Measurements from ENCODE around the gene CPA5. TPM values are rescaled to one million over a fixed set of nuclear protein-coding genes. Genes with fewer than 3 reads are reported as not detected.

CPA5 gene
- total RNA-seq, 1 donor from 2014 or later, result 0.68 TPM

DNA sequence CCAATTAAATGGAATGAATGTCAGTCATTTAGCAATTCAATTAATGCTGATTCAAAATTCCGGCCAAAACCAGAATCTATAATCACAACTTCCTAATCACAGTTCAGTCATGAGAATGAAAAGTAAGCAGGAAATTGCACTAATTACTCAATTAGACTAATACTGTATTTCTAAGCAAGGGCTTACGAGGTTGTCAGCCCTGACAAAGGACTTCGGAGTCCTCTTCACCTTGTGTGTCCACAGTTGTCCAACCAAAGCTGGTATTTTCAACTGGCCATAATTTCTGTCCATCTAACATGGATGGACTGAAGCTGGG lies 53.1 kb downstream of the CPA5 start:
- peaks cover 39% of the 10 kb centered on the region for H3K36me3 Mint-ChIP-seq
- no peak overlapping the region for H3K27ac Mint-ChIP-seq
- DNase-seq (ENCODE audit: extremely low spot score, unreplicated experiment), result no peak
- H3K4me1 Mint-ChIP-seq (ENCODE audit: unreplicated experiment), result peaks cover 66% of the 10 kb centered on the region
- H3K9me3 Mint-ChIP-seq, result no peaks in the 10 kb centered on the region
- H3K27me3 Mint-ChIP-seq, result no peaks in the 10 kb centered on the region
- H3K4me3 Mint-ChIP-seq, result peak overlapping the region; percentile 8
- TF ChIP-seq, protein P1, sequence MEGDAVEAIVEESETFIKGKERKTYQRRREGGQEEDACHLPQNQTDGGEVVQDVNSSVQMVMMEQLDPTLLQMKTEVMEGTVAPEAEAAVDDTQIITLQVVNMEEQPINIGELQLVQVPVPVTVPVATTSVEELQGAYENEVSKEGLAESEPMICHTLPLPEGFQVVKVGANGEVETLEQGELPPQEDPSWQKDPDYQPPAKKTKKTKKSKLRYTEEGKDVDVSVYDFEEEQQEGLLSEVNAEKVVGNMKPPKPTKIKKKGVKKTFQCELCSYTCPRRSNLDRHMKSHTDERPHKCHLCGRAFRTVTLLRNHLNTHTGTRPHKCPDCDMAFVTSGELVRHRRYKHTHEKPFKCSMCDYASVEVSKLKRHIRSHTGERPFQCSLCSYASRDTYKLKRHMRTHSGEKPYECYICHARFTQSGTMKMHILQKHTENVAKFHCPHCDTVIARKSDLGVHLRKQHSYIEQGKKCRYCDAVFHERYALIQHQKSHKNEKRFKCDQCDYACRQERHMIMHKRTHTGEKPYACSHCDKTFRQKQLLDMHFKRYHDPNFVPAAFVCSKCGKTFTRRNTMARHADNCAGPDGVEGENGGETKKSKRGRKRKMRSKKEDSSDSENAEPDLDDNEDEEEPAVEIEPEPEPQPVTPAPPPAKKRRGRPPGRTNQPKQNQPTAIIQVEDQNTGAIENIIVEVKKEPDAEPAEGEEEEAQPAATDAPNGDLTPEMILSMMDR (conservative IDR thresholded peaks at IDR 0.05), result no peak

GRCh38 chr7:130398526-130399090 lies 54.0 kb downstream of the CPA5 start:
- no peaks in the 10 kb centered on the region for H3K9me3 Mint-ChIP-seq

DNA sequence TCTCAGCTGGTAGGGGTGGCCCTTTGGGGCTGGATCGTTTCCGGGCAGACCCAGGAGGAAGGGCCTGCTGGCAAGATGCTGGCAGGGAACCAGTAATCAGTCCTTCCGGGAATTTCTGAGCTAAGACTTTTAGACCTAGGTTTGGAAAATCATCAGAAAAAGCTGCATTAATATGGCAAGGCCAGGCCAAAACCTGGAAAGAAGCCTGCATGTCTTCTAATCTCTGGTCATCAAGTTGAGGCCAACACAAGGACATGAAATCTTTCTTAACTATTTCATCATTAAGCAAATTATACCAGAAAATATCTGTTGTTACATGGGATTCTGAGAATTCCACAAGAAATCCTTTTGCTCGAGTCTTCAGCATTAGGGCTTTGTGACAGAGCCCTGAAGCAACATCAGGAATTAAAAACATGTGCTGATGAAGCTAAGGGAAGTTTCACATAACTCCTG lies 55.5 kb downstream of the CPA5 start:
- H3K27me3 Mint-ChIP-seq, result no peaks in the 10 kb centered on the region
- H3K4me3 Mint-ChIP-seq, result no peak overlapping the region
- TF ChIP-seq, protein P1 (conservative IDR thresholded peaks at IDR 0.05), result no peak
- H3K4me1 Mint-ChIP-seq (ENCODE audit: unreplicated experiment), result peaks cover 43% of the 10 kb centered on the region
- no peak for DNase-seq (ENCODE audit: extremely low spot score, unreplicated experiment)
- H3K36me3 Mint-ChIP-seq, result peaks cover 42% of the 10 kb centered on the region
- peak overlapping the region; percentile 53 for H3K27ac Mint-ChIP-seq
- no peaks in the 10 kb centered on the region for H3K9me3 Mint-ChIP-seq

More at GRCh38 chr7:130398526-130399090, 54.0 kb downstream of the CPA5 start:
- H3K4me3 Mint-ChIP-seq, result no peak overlapping the region
- no peak for DNase-seq (ENCODE audit: extremely low spot score, unreplicated experiment)
- H3K36me3 Mint-ChIP-seq, result peaks cover 42% of the 10 kb centered on the region
- no peaks in the 10 kb centered on the region for H3K27me3 Mint-ChIP-seq
- TF ChIP-seq, protein P1 (conservative IDR thresholded peaks at IDR 0.05), result no peak
- H3K27ac Mint-ChIP-seq, result no peak overlapping the region
- peaks cover 58% of the 10 kb centered on the region for H3K4me1 Mint-ChIP-seq (ENCODE audit: unreplicated experiment)

DNA sequence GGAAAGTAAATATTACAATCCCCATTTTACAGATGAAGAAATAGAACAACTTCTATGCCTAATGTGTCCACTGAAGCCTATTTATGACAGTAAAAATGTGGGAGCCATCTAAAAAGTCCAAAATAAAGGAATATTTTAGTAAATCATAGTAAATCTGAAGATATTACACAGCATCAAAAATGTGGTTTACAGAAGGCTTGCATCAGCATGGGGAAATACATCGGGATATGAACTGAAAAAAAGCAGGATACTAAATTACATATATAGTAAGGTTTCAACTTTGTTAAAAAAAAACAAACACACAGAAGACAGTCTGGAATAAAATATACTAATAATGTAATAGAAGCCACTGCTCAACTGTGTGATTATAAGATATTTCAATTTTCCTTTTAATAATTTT lies 56.5 kb downstream of the CPA5 start:
- H3K4me3 Mint-ChIP-seq, result no peak overlapping the region

DNA sequence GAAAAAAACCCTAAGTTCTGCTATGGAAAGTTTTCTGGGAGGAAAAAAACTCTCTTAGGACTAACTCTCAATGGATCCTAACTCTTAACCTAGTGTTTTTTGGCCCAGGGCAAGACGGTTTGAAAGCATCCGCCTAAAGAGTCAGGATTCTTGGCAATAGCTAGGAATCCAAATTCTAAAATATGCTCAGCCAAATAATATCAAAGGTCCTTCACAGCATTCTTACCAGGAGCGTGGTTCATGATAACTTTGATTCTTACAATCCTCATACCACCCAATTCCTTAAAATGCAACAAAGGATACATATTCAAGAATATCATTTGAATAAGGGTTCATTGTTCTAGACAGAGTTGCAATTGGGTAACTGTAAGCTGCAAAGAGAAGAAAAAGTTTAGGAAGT lies 57.0 kb downstream of the CPA5 start:
- no peak for DNase-seq (ENCODE audit: extremely low spot score, unreplicated experiment)
- TF ChIP-seq, protein P1 (conservative IDR thresholded peaks at IDR 0.05), result no peak
- H3K4me1 Mint-ChIP-seq (ENCODE audit: unreplicated experiment), result peaks cover 31% of the 10 kb centered on the region

More for the DNA sequence above, 56.5 kb downstream of the CPA5 start:
- no peaks in the 10 kb centered on the region for H3K9me3 Mint-ChIP-seq
- H3K27me3 Mint-ChIP-seq, result no peaks in the 10 kb centered on the region
- H3K4me1 Mint-ChIP-seq (ENCODE audit: unreplicated experiment), result peaks cover 36% of the 10 kb centered on the region
- no peak overlapping the region for H3K27ac Mint-ChIP-seq
- no peak for DNase-seq (ENCODE audit: extremely low spot score, unreplicated experiment)
- TF ChIP-seq, protein P1 (conservative IDR thresholded peaks at IDR 0.05), result no peak
- peaks cover 42% of the 10 kb centered on the region for H3K36me3 Mint-ChIP-seq

More for the DNA sequence above, 57.0 kb downstream of the CPA5 start:
- Mint-ChIP-seq H3K27me3 (no peaks in the 10 kb centered on the region), H3K36me3 (peaks cover 42% of the 10 kb centered on the region), H3K9me3 (no peaks in the 10 kb centered on the region), H3K4me3 (no peak overlapping the region), H3K27ac (no peak overlapping the region)
